Measurements from ENCODE around the gene PTPRN2. TPM values are rescaled to one million over a fixed set of nuclear protein-coding genes. Genes with fewer than 3 reads are reported as not detected.

Gene PTPRN2
- total and polyA plus RNA-seq, 2 of the 8 experiments (the other 6 are each of a cell fraction or from before 2014, with no cell fraction given): 2.6 to 4.5 TPM

DNA sequence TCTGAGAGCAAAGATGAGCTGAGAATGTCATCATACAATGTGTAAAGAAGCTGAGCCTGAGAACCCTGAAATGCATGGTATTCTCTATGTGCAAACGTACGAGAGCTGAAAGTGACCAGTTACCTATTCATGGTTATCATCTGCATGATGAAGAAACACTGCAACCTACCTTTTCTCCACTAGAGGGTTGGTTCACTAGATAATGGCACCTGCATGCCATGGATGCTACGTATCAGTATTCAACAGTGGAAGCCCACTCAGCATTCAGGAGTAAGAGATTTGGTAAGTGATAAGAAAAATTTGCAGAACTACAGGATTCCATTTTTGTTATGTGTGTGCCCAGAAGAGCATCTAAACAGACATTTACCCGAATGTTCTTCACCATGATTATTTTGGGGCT, 145.4 kb downstream of the PTPRN2 start:
- FAIRE-seq: no peak
- Histone ChIP-seq H4K20me1 (replicated peaks in 1 of 2; ENCODE audit: control insufficient read depth in 1 of 2, insufficient read depth in 2 of 2, low read length in 2 of 2) (peaks cover 0 to 8% of the 10 kb centered on the region in 2 experiments), H2BK120ac (replicated peaks; ENCODE audit: low read depth, low read length) (no peak overlapping the region)
- TF ChIP-seq SAP30 (IDR thresholded peaks at IDR 0.05; ENCODE audit: insufficient read depth, insufficient replicate concordance, low read length) (no peak), CEBPB (IDR thresholded peaks at IDR 0.05; ENCODE audit: low read depth, low read length) (no peak), RAD21 (IDR thresholded peaks at IDR 0.05 in 1 of 2, conservative IDR thresholded peaks at IDR 0.05 in 1 of 2; ENCODE audit: low read depth in 2 of 2, low read length in 2 of 2) (peak; percentile 50 to 68; a peak in 3 of 4 replicates), SP1 (IDR thresholded peaks at IDR 0.05; ENCODE audit: low read depth, low read length) (no peak), TBP (IDR thresholded peaks at IDR 0.05; ENCODE audit: low read depth, low read length) (no peak), FOSL1 (IDR thresholded peaks at IDR 0.05; ENCODE audit: insufficient read depth, low read depth, low read length) (no peak), SP4 (IDR thresholded peaks at IDR 0.05; ENCODE audit: low read length) (no peak), BACH1 (IDR thresholded peaks at IDR 0.05; ENCODE audit: low read length) (no peak), ASH2L (IDR thresholded peaks at IDR 0.05; ENCODE audit: low read length) (no peak), PHF8 (conservative IDR thresholded peaks at IDR 0.05; ENCODE audit: low read depth, low read length) (no peak)
- TF ChIP-seq, protein P1, sequence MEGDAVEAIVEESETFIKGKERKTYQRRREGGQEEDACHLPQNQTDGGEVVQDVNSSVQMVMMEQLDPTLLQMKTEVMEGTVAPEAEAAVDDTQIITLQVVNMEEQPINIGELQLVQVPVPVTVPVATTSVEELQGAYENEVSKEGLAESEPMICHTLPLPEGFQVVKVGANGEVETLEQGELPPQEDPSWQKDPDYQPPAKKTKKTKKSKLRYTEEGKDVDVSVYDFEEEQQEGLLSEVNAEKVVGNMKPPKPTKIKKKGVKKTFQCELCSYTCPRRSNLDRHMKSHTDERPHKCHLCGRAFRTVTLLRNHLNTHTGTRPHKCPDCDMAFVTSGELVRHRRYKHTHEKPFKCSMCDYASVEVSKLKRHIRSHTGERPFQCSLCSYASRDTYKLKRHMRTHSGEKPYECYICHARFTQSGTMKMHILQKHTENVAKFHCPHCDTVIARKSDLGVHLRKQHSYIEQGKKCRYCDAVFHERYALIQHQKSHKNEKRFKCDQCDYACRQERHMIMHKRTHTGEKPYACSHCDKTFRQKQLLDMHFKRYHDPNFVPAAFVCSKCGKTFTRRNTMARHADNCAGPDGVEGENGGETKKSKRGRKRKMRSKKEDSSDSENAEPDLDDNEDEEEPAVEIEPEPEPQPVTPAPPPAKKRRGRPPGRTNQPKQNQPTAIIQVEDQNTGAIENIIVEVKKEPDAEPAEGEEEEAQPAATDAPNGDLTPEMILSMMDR (IDR thresholded peaks at IDR 0.05; ENCODE audit: control extremely low read depth in 1 of 3, insufficient read depth in 1 of 3, low read depth in 1 of 3, low read length in 3 of 3): peak in 2 of 3 experiments; percentile 56 to 77; a peak in 3 of 4 replicates

More for the DNA sequence above, 145.4 kb downstream of the PTPRN2 start:
- Histone ChIP-seq H3K23ac (ENCODE audit: insufficient read length) (no peak overlapping the region), H3K27ac (ENCODE audit: low read depth, low read length) (no peak overlapping the region), H3K4ac (replicated peaks; ENCODE audit: insufficient read length, low read depth, low read length) (no peak overlapping the region), H3K27me3 (replicated peaks in 1 of 4; ENCODE audit: control insufficient read depth in 3 of 4, extremely low read depth in 1 of 4, insufficient read depth in 3 of 4, low read length in 3 of 4) (no peaks in the 10 kb centered on the region), H4K8ac (ENCODE audit: extremely low read depth, insufficient read depth, low read length) (no peak overlapping the region), H3K4me1 (replicated peaks in 1 of 4; ENCODE audit: control insufficient read depth in 3 of 4, insufficient read depth in 4 of 4, low read length in 3 of 4) (peaks cover 3 to 14% (median 7%) of the 10 kb centered on the region in 4 experiments), H3K36me3 (ENCODE audit: control insufficient read depth in 2 of 4, insufficient read depth in 4 of 4, low read length in 3 of 4) (no peaks in the 10 kb centered on the region), H2BK5ac (ENCODE audit: low read depth, low read length) (no peak overlapping the region), H4K5ac (ENCODE audit: insufficient read length, low read depth, low read length) (no peak overlapping the region), H3K79me1 (ENCODE audit: low read depth, low read length) (no peaks in the 10 kb centered on the region), H4K91ac (replicated peaks; ENCODE audit: insufficient read length, low read length) (no peak overlapping the region), H2BK15ac (ENCODE audit: low read length) (no peak overlapping the region), H3K14ac (ENCODE audit: insufficient read length) (no peak overlapping the region), H3K56ac (replicated peaks; ENCODE audit: insufficient read length, low read depth, low read length) (no peak overlapping the region), H3K23me2 (ENCODE audit: low read depth, low read length) (peaks cover 19% of the 10 kb centered on the region; the same call in 1 of the 2 replicates), H2BK12ac (ENCODE audit: low read depth, low read length) (no peak overlapping the region), H3K9ac (replicated peaks in 1 of 4; ENCODE audit: extremely low read depth in 1 of 4, low read depth in 3 of 4, low read length in 3 of 4) (no peak overlapping the region), H3K4me3 (ENCODE audit: extremely low read depth in 1 of 4, insufficient read depth in 2 of 4, low read depth in 3 of 4, low read length in 4 of 4) (no peak overlapping the region), H3K4me2 (ENCODE audit: insufficient read depth in 1 of 2, low read depth in 2 of 2, low read length in 2 of 2) (no peak overlapping the region), H2AFZ (ENCODE audit: low read length) (no peak overlapping the region), H2BK20ac (ENCODE audit: low read length) (no peak overlapping the region), H3K79me2 (ENCODE audit: control insufficient read depth in 1 of 2, insufficient read depth in 2 of 2, low read length in 2 of 2) (no peaks in the 10 kb centered on the region), H2AK5ac (ENCODE audit: low read depth, low read length) (no peak overlapping the region), H3K9me3 (ENCODE audit: insufficient read depth in 2 of 2, low read depth in 1 of 2, low read length in 1 of 2) (peaks cover 0 to 10% of the 10 kb centered on the region in 2 experiments; a peak in 1 of 4 replicates), H3K18ac (ENCODE audit: extremely low read depth, low read length) (no peak overlapping the region)
- POLR2A ChIA-PET (ENCODE audit: partially characterized antibody): no interaction called here
- CTCF ChIA-PET (ENCODE audit: partially characterized antibody): interaction anchor here (0.6 to 1.1 kb wide), 4 partner anchors 10 to 120 kb away, joined by 3 to 4 read pairs (median 4); no protein-coding TSS in a partner anchor
- WGBS, 2 experiments (ENCODE audit: extremely low coverage in 1 of 2, insufficient coverage in 1 of 2, insufficient read length in 1 of 2, insufficient replicate concordance in 2 of 2, low coverage in 1 of 2, low lambda C conversion rate in 2 of 2, missing lambda C conversion rate in 1 of 2): 90% methylated on average over 4 of the region's 4 CpGs; no CpG with 5 or more reads in 1 of the 2 experiments
- no peak for DNase-seq (ENCODE audit: low read depth in 1 of 2, low spot score in 2 of 2)

Data from H1 (cell line).